Lung microvascular endothelial cell (primary cell): ENCODE results near the gene PEX19. TPM values are rescaled to one million over a fixed set of nuclear protein-coding genes. Genes with fewer than 3 reads are reported as not detected.
A peak's percentile ranks its signal among the peaks of the same experiment; 100 is the strongest.

Experiments used
- DNase-seq, 2 donors: peaks; one replicate each; pipeline versions ENCODE4 v3.0.0 to v3.0.0-alpha.2; 2010; ENCODE audit warnings: low read depth in 2 of 2
- total RNA-seq: library from RNA; depleted of rRNA; stranded (reverse); fragments of >200 nt; gene quantifications from 2 replicates; pipeline ENCODE4 v1.2.1, GENCODE V29; 2014

The PEX19 gene
- total RNA-seq, 1 donor from 2014 or later, result 28.4 TPM

GRCh38 chr1:160277987-160278386, 6.9 kb downstream of the PEX19 start:
- no peak for DNase-seq

DNA sequence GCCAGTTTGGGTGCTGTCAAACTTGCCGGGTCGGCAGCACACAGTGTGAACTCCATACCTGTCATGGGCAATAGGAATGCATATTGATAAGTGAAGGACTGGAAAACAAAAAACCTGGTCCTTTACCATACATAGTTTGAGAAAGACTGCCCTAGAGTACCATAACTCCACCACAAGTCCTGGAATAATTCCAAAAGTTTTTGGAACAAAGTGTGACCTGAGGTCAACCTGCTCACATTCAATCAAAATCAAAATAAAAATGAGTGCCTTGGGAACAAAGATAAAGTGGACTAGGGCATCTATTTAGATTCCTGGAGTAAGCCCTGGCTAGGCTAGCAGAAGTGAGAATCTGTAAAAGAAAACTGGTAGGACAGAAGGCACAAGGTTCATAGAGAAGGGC, 7.6 kb downstream of the PEX19 start:
- DNase-seq, result no peak

GRCh38 chr1:160271025-160271424, 13.9 kb downstream of the PEX19 start:
- no peak for DNase-seq

GRCh38 chr1:160267284-160267991, 17.5 kb downstream of the PEX19 start:
- no peak for DNase-seq

GRCh38 chr1:160264795-160265307, 20.1 kb downstream of the PEX19 start:
- DNase-seq, result no peak

- peak; percentile 97 to 98 for DNase-seq
Measured at GRCh38 chr1:160261893-160262794, 22.8 kb downstream of the PEX19 start, which contains the start of gene DCAF8. Gene DCAF8, minus strand, starts transcription at chr1:160262549. Its CDS starts 18,541 bp downstream, at chr1:160244008.

GRCh38 chr1:160261556-160261892, 23.4 kb downstream of the PEX19 start:
- peak; percentile 81 to 88 for DNase-seq

- DNase-seq, result peak; percentile 54 to 88
Measured at GRCh38 chr1:160260406-160261382, 24.2 kb downstream of the PEX19 start.

- DNase-seq, result no peak
Measured at GRCh38 chr1:160258177-160258798, 26.6 kb downstream of the PEX19 start.

- DNase-seq, result no peak
Measured at GRCh38 chr1:160257411-160258015, 27.4 kb downstream of the PEX19 start.

DNA sequence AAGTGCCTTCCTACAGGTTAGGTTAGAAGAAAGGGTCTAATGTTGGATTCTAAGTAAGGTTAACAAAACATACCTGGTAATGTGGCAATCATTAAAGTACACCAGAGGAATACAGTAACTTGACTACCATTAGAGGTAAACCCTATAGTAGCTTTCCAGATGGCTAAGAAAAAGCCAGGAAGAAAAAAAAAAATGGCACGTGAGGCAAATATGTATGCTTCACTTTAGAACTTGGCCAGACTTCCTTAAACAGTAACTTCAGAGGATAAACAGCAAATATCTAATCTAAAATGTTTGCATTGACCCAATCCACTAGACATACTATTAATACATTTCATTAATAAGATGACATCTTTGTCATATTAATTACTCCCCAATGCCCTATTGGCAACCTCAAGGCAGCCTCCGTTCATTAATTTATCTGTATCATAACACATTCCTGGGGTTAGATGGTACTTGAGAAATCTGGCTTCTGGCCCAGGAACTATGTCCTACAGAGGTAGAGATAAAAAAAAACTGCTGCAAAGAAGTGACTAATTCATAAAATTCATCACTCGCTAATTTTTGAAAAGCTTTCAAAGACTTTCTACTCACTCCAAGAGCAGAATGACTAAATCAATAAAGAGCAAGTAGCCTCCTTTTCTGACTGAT, 28.4 kb downstream of the PEX19 start:
- peak in 1 of 2 donors; percentile 70 for DNase-seq

- DNase-seq, result no peak
Measured at GRCh38 chr1:160255781-160256300, 29.1 kb downstream of the PEX19 start.

DNA sequence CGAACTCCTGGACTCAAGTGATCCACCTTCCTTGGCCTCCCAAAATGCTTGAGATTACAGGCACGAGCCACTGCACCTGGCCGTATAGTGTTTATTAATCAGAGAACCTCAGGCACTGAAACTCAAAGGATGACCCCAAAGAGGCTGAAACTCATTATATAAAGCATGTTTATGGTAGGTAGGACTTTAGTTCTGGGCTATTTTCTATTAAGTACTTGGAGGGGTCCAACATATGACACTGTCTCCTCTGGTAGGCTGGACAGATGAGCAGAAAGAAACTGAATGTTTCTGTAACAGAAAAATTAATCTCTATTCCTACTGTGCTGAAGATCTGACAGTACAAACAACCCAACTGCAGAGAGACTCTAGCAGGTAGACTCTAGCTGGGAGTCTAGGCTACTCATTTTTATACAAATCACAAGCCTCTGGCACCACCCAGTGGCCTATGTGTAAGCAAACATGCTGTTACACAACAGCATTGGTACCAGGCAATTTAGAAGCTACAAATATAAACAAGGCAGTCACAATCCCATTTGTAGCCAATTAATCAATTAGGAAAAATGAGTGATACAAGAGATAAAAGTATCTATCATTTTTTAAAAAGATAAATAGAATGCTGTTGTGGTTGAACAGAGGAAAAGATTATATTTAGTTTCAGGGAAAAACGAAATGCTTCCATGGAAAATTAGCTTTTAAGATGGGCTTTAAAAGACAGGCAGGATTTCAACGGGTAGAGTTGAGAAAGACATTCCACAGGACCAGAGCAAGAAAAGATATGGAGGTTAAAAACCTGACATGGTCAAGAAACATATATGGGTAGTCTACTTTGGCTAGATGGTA, 33.0 kb downstream of the PEX19 start:
- peak; percentile 77 to 85 for DNase-seq

GRCh38 chr1:160251011-160251410, 33.9 kb downstream of the PEX19 start:
- DNase-seq, result no peak

- no peak for DNase-seq
Measured at GRCh38 chr1:160247053-160247452, 37.9 kb downstream of the PEX19 start.

DNA sequence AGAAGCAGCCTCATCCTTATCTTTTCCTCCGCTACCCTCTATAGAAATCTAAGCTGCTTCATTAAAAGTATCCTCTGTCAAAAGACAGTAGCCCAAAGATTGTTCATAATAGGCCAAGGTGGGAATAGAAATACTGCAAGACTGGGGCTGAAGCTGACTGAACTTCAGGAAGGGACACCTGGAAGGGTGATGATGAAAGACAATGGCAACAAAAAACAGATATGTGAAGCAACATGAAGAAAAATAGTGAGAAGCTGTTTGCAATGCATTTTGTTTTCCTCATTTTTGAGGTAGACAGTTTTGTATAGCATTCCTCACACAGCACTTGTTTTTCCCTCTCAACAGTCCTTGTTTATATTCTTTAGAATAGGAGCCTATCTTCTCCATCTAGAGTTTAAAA, 39.5 kb downstream of the PEX19 start:
- DNase-seq, result no peak

GRCh38 chr1:160244209-160244608, 40.7 kb downstream of the PEX19 start:
- no peak for DNase-seq

GRCh38 chr1:160243767-160244166, 41.2 kb downstream of the PEX19 start:
- DNase-seq, result peak in 1 of 2 donors; percentile 7
